Measurements from ENCODE around the gene FCRL5.

- TF ChIP-seq CTCF (IDR thresholded peaks at IDR 0.05) (no peak), POLR2A (IDR thresholded peaks at IDR 0.05) (no peak)
Observed at GRCh38 chr1:157497284-157497683, 55.0 kb downstream of the FCRL5 start.
